DND-41 (cell line): Measurements from ENCODE around the gene OR1M1.

Experiments
- ATAC-seq: fragments of 200-7000 bp; cut with Tn5 transposase; 3 replicates; pipeline ENCODE4 v1.9.1; 2021; ENCODE audit warnings: low read depth; ENCODE audit not compliant: insufficient read depth
- DNase-seq: peaks from one replicate; pipeline ENCODE4 v3.0.0-alpha.2; 2020
- H2AFZ ChIP-seq: 2 replicates; pipeline ENCODE4 v1.6.0; 2012; ENCODE audit warnings: low read depth, low read length
- H3K27ac ChIP-seq: 2 replicates; pipeline ENCODE4 v1.5.1; 2012; ENCODE audit warnings: low read length, inconsistent platforms
- H3K27me3 ChIP-seq: fragments of 200-600 bp; sonication (generic); 2 replicates; pipeline ENCODE4 v1.6.0; 2012; ENCODE audit warnings: low read length, mild to moderate bottlenecking, inconsistent platforms; ENCODE audit not compliant: insufficient read depth, poor library complexity
- H3K36me3 ChIP-seq: 2 replicates; pipeline ENCODE4 v1.5.1; 2012; ENCODE audit warnings: low read length, inconsistent platforms; ENCODE audit not compliant: insufficient read depth
- H3K4me1 ChIP-seq: 2 replicates; pipeline ENCODE4 v1.5.1; 2012; ENCODE audit warnings: mild to moderate bottlenecking, low read length; ENCODE audit not compliant: insufficient read depth
- H3K4me2 ChIP-seq: 2 replicates; pipeline ENCODE4 v1.6.0; 2012; ENCODE audit warnings: mild to moderate bottlenecking, moderate library complexity, low read length, inconsistent platforms; ENCODE audit not compliant: insufficient read depth
- H3K4me3 ChIP-seq, 2 experiments: fragments of 200-600 bp in 1 of 2; shearing (Covaris generic) in 1 of 2; 2 replicates each; pipeline ENCODE4 v1.5.1; 2012 to 2016; ENCODE audit warnings: inconsistent platforms in 2 of 2, low read length in 2 of 2, mild to moderate bottlenecking in 2 of 2, low read depth in 1 of 2, moderate library complexity in 1 of 2
- H3K79me2 ChIP-seq: 2 replicates; pipeline ENCODE4 v1.6.0; 2012; ENCODE audit warnings: low read length, inconsistent platforms; ENCODE audit not compliant: insufficient read depth
- H3K9ac ChIP-seq: 2 replicates; pipeline ENCODE4 v1.6.0; 2012; ENCODE audit warnings: low read depth, mild to moderate bottlenecking, inconsistent platforms, low read length, moderate library complexity
- H3K9me3 ChIP-seq: 2 replicates; pipeline ENCODE4 v1.5.1; 2012; ENCODE audit warnings: low read length, moderate library complexity, mild to moderate bottlenecking, inconsistent platforms; ENCODE audit not compliant: insufficient read depth, severe bottlenecking
- H4K20me1 ChIP-seq: 2 replicates; pipeline ENCODE4 v1.6.0; 2012; ENCODE audit warnings: low read length; ENCODE audit not compliant: insufficient read depth
- EZH2 ChIP-seq: IDR thresholded peaks from 3 replicates; pipeline ENCODE4 v1.6.1; 2012; ENCODE audit warnings: borderline replicate concordance, low read depth, mild to moderate bottlenecking, moderate library complexity, low read length, inconsistent platforms; ENCODE audit not compliant: severe bottlenecking
- TF ChIP-seq, protein P1 (sequence below): IDR thresholded peaks from 2 replicates; pipeline ENCODE4 v1.5.1; 2012; ENCODE audit warnings: borderline replicate concordance, low read length, moderate library complexity, mild to moderate bottlenecking; ENCODE audit not compliant: poor library complexity, severe bottlenecking; ENCODE audit errors: extremely low read depth

OR1M1 gene

DNA sequence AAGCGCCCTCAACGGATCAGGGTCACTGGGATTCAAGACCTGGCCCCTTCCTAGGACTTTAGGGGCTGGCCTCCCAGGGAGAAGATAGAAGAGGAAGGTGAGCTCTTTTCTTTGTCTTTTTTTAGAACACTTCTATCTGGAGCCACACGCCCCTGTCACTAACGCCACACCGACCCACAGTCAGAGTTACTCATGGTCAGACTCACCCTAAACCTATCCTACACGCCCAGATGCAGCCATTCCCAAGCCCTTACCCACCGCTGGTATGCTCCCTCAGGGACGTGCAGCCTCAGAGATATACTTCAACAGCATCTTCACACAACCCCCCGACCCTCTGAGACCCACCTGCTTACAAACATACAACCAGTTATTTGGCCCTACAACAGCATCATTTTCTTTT lies 46.7 kb upstream of the OR1M1 start:
- no peak overlapping the region for H3K4me2 ChIP-seq
- no peaks in the 10 kb centered on the region for H3K79me2 ChIP-seq
- TF ChIP-seq, protein P1, sequence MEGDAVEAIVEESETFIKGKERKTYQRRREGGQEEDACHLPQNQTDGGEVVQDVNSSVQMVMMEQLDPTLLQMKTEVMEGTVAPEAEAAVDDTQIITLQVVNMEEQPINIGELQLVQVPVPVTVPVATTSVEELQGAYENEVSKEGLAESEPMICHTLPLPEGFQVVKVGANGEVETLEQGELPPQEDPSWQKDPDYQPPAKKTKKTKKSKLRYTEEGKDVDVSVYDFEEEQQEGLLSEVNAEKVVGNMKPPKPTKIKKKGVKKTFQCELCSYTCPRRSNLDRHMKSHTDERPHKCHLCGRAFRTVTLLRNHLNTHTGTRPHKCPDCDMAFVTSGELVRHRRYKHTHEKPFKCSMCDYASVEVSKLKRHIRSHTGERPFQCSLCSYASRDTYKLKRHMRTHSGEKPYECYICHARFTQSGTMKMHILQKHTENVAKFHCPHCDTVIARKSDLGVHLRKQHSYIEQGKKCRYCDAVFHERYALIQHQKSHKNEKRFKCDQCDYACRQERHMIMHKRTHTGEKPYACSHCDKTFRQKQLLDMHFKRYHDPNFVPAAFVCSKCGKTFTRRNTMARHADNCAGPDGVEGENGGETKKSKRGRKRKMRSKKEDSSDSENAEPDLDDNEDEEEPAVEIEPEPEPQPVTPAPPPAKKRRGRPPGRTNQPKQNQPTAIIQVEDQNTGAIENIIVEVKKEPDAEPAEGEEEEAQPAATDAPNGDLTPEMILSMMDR: no peak
- TF ChIP-seq EZH2: no peak
- no peaks in the 10 kb centered on the region for H3K36me3 ChIP-seq
- no peak for DNase-seq
- H3K4me1 ChIP-seq: no peaks in the 10 kb centered on the region
- ATAC-seq: no peak
- H3K9me3 ChIP-seq: no peaks in the 10 kb centered on the region
- no peaks in the 10 kb centered on the region for H4K20me1 ChIP-seq
- no peak overlapping the region for H2AFZ ChIP-seq
- H3K9ac ChIP-seq: no peak overlapping the region
- H3K27me3 ChIP-seq: no peaks in the 10 kb centered on the region
- no peak overlapping the region for H3K27ac ChIP-seq
- H3K4me3 ChIP-seq: no peak overlapping the region

DNA sequence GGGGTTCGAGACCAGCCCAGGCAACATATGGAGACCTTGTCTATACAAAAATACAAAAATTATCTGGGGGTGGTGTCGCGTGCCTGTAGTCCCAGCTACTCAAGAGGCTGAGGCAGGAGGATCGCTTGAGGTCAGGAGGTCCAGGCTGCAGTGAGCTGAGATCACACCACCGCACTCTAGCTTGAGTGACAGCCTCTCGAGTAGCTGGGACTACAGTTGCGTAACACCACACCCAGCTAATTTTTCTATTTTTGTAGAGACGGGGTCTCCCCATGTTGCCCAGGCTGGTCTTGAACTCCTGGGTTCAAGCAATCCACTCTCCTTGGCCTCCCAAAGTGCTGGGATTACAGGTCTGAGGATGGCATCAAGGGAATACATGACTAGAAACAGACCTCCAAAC lies 45.8 kb upstream of the OR1M1 start:
- Histone ChIP-seq H3K4me1 (no peaks in the 10 kb centered on the region), H3K9ac (no peak overlapping the region), H2AFZ (no peak overlapping the region), H3K9me3 (no peaks in the 10 kb centered on the region), H3K36me3 (no peaks in the 10 kb centered on the region), H3K27me3 (no peaks in the 10 kb centered on the region), H3K4me2 (no peak overlapping the region), H4K20me1 (no peaks in the 10 kb centered on the region), H3K79me2 (no peaks in the 10 kb centered on the region), H3K4me3 (no peak overlapping the region), H3K27ac (no peak overlapping the region)
- DNase-seq (no peak), ATAC-seq (no peak)
- TF ChIP-seq, protein P1: no peak
- no peak for TF ChIP-seq EZH2

DNA sequence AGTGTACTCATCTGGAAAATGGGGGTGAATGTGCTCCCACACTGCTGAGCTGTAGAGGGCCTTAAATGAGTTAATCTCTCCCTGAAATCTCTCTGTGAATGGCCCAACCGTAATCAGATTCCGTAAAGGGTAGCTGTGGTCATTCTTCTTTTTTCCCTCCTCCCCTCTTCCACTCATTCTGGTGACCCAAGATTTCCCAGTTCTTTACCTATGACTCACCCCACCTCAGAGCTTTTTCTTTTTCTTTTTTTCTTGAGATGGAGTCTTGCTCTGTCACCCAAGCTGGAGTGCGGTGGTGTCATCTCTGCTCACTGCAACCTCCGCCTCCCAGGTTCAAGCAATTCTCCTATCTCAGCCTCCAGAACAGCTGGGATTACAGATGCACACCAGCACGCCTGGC lies 43.3 kb upstream of the OR1M1 start:
- ATAC-seq: no peak
- no peaks in the 10 kb centered on the region for H3K9me3 ChIP-seq
- no peak overlapping the region for H3K9ac ChIP-seq
- TF ChIP-seq, protein P1: no peak
- TF ChIP-seq EZH2: no peak
- no peaks in the 10 kb centered on the region for H3K79me2 ChIP-seq
- H2AFZ ChIP-seq: no peak overlapping the region
- no peaks in the 10 kb centered on the region for H3K27me3 ChIP-seq
- no peak overlapping the region for H3K27ac ChIP-seq
- no peaks in the 10 kb centered on the region for H3K4me1 ChIP-seq
- no peak for DNase-seq
- no peaks in the 10 kb centered on the region for H3K36me3 ChIP-seq
- H4K20me1 ChIP-seq: no peaks in the 10 kb centered on the region
- no peak overlapping the region for H3K4me3 ChIP-seq
- no peak overlapping the region for H3K4me2 ChIP-seq

DNA sequence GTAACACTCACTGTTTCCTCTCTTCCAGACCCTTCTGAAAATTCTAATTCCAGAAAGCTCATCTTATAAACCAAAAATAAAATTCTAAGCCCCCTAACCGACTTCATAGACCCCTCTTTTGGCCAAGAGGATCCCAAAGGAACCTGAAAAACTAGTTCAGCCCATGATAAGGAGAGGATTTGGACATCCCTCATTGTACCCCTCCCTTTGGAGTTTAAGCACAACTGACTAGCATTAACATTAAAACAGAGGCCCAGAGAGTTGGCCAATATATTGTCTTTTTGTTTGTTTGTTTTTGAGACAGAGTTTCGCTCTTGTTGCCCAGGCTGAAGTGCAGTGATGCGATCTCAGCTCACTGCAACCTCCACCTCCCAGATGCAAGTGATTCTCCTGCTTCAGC lies 42.4 kb upstream of the OR1M1 start:
- Histone ChIP-seq H2AFZ (no peak overlapping the region), H3K9me3 (no peaks in the 10 kb centered on the region), H4K20me1 (no peaks in the 10 kb centered on the region), H3K4me1 (no peaks in the 10 kb centered on the region), H3K79me2 (no peaks in the 10 kb centered on the region), H3K9ac (no peak overlapping the region), H3K27me3 (no peaks in the 10 kb centered on the region), H3K4me2 (no peak overlapping the region), H3K4me3 (no peak overlapping the region), H3K36me3 (no peaks in the 10 kb centered on the region), H3K27ac (no peak overlapping the region)
- TF ChIP-seq EZH2: no peak
- TF ChIP-seq, protein P1: no peak
- ATAC-seq (no peak), DNase-seq (no peak)
